Heart right ventricle (tissue), 16 donors: ENCODE data around the gene GALK2. TPM values are rescaled to one million over a fixed set of nuclear protein-coding genes. Genes with fewer than 3 reads are reported as not detected.

Source experiments
- ATAC-seq, 8 donors: fragments of 200-7000 bp; cut with Tn5 transposase; one replicate each; pipeline ENCODE4 v1.9.1; 2020; ENCODE audit warnings: mild to moderate bottlenecking in 8 of 8, moderate library complexity in 8 of 8, moderate number of reproducible peaks in 1 of 8
- DNase-seq, 2 donors: peaks; one replicate each; pipeline ENCODE4 v3.0.0-alpha.2; 2020
- H3K27ac ChIP-seq, 10 donors: fragments of 200-600 bp; sonication (generic) in 2 of 10; one replicate each; pipeline versions ENCODE4 v1.5.0 to v1.8.0; 2020 to 2022; ENCODE audit warnings: mild to moderate bottlenecking in 3 of 10
- H3K27me3 ChIP-seq, 7 donors: fragments of 200-600 bp; one replicate each; pipeline ENCODE4 v1.8.0; 2021 to 2022; ENCODE audit warnings: mild to moderate bottlenecking in 2 of 7
- H3K36me3 ChIP-seq, 9 donors: fragments of 200-600 bp; sonication (generic) in 1 of 9; one replicate each; pipeline versions ENCODE4 v1.5.0 to v1.8.0; 2020 to 2022; ENCODE audit warnings: mild to moderate bottlenecking in 2 of 9
- H3K4me1 ChIP-seq, 9 donors: fragments of 200-600 bp; sonication (generic) in 1 of 9; one replicate each; pipeline versions ENCODE4 v1.5.0 to v1.8.0; 2020 to 2022; ENCODE audit warnings: mild to moderate bottlenecking in 4 of 9
- H3K4me3 ChIP-seq, 10 donors: fragments of 200-600 bp; sonication (generic) in 2 of 10; one replicate each; pipeline versions ENCODE4 v1.5.0 to v1.8.0; 2020 to 2022; ENCODE audit warnings: mild to moderate bottlenecking in 7 of 10, moderate library complexity in 2 of 10
- H3K9me3 ChIP-seq, 11 donors: fragments of 200-600 bp in 10 of 11; sonication (generic) in 2 of 11; one replicate each; pipeline versions ENCODE4 v1.5.0 to v1.8.0; 2013 to 2022; ENCODE audit warnings: mild to moderate bottlenecking in 2 of 11, control low read depth in 1 of 11, moderate library complexity in 1 of 11
- CTCF ChIP-seq, 9 donors: fragments of 200-600 bp; sonication (generic) in 2 of 9; IDR thresholded peaks; one replicate each; pipeline versions ENCODE4 v1.5.0 to v1.8.0; 2021 to 2022; ENCODE audit warnings: antibody characterized with exemption in 9 of 9, mild to moderate bottlenecking in 5 of 9, moderate library complexity in 1 of 9
- WGBS, 2 donors: extraction: QIAGEN DNeasy Blood & Tissue Kit; methylation state at CpG; one replicate each; pipeline ENCODE4 v1.1.7; 2013; ENCODE audit warnings: inconsistent platforms in 1 of 2; 5-methylcytosine and 5-hydroxymethylcytosine counted together
- intact Hi-C, 10 donors: fragments of 100-400 bp; cut with DNase I; formaldehyde crosslinking; loops; one replicate each; pipeline versions ENCODE4 v1.11.1 to v1.14.2; 2022
- polyA plus RNA-seq, 2 donors: library from polyadenylated mRNA; stranded (reverse); fragments of 200-250 nt; gene quantifications; one replicate each; pipeline ENCODE4 v1.2.3, GENCODE V29; 2013
- total RNA-seq, 10 donors: library from RNA; stranded (reverse); fragmentation: NEBNext Ultra II Directional in 3 of 10; extraction: Animal tissue kit (Norgen Biotek cat#: 25700) in 3 of 10; gene quantifications; one replicate each; pipeline versions ENCODE4 v1.2.1 to v1.2.4, GENCODE V29; 2021 to 2023
- donor health status: Arrhythmogenic right ventricular cardiomyopathy.
- donor health status: ischemic (EF 13 %, LVEDD 7.1; RV severe dilation, severe dysfunction).
- donor health status: healthy with polysubstance abuse.
- donor health status: DM: no; HTN: yes; CAD: no.
- donor health status: DM: no; HTN: no; CAD: no.
- donor health status: ischemic (EF 25% LVEDD 6.9; RV normal size, moderate dysfunction).
- donor health status: ischemic (EF 25% LVEDD 5.7; RV mildly dilated, moderate dysfunction).
- donor health status: healthy.
- donor health status: DM: yes; HTN: yes; CAD: no.
- donor health status: Ischemic cardiomyopathy.
- donor health status: ischemic (EF 35%, LVEDD 5.7; RV mildly dilated, moderate dysfunction).
- donor health status: nonischemic (EF 11% LVEDD 7.7; RV severe dilation, severe dysfunction).
- donor health status: DM: yes; HTN: yes; CAD: no.
- donor health status: PGD.
- donor health status: ischemic (EF 29% LVEDD 5.4; RV normal size, mild dysfunction).
- donor health status: nonischemic (EF 23%, LVEDD 6.1; RV moderate dilation, normal function).

The GALK2 gene
- total and polyA plus RNA-seq, 12 donors, result 6.2 to 43.9 (median 35.5) TPM

- TF ChIP-seq CTCF (IDR thresholded peaks at IDR 0.05), result no peak
- peak in 1 of 8 donors; percentile 3 for ATAC-seq
- DNase-seq, result no peak
- Histone ChIP-seq H3K36me3 (peaks cover 0 to 6% (median 0%) of the 10 kb centered on the region in 9 donors), H3K4me3 (peak overlapping the region; percentile 84 to 98 (median 92)), H3K4me1 (peaks cover 2 to 61% (median 43%) of the 10 kb centered on the region in 9 donors), H3K27me3 (no peaks in the 10 kb centered on the region), H3K27ac (peak overlapping the region; percentile 45 to 94 (median 88)), H3K9me3 (no peaks in the 10 kb centered on the region)
- 0 to 1% methylated on average over 7 of the region's 7 CpGs for WGBS, 2 donors
- intact Hi-C loops, result loop anchor here in 4 of 10 donors (5.0 to 10.0 kb wide), 6 partner anchors 107 to 820 kb away; partner anchors contain the start of genes SECISBP2L (in 2 of the 4), DTWD1 (in 1 of the 4), DUT (in 1 of the 4) and EID1 (in 1 of the 4)
These were observed 15.3 kb upstream of the GALK2 start for GRCh38 chr15:49154799-49155109.

- intact Hi-C loops, result loop anchor here in 2 of 10 donors (5.0 to 10.0 kb wide), 4 partner anchors 110 to 820 kb away; partner anchors contain the start of genes DTWD1 (in 1 of the 2), DUT (in 1 of the 2), FAM227B (in 1 of the 2) and FGF7 (in 1 of the 2)
- WGBS, 2 donors, result 0% methylated on average over 46 of the region's 46 CpGs
- peak in 1 of 9 donors; percentile 9 for TF ChIP-seq CTCF (IDR thresholded peaks at IDR 0.05)
- DNase-seq, result peak; percentile 86 to 96
- Histone ChIP-seq H3K9me3 (no peaks in the 10 kb centered on the region), H3K4me1 (peaks cover 2 to 58% (median 41%) of the 10 kb centered on the region in 9 donors), H3K27ac (peak within 1 kb of the TSS; percentile 45 to 94 (median 88)), H3K4me3 (peak within 1 kb of the TSS; percentile 84 to 98 (median 92)), H3K36me3 (peaks cover 0 to 6% (median 0%) of the 10 kb centered on the region in 9 donors), H3K27me3 (no peaks in the 10 kb centered on the region)
- peak; percentile 98 to 99 (median 99) for ATAC-seq
These were observed 14.8 kb upstream of the GALK2 start, which contains the start of gene COPS2 for GRCh38 chr15:49155110-49155833. COPS2 (minus strand) TSS chr15:49155599; CDS start chr15:49155578, 21 bp downstream.

DNA sequence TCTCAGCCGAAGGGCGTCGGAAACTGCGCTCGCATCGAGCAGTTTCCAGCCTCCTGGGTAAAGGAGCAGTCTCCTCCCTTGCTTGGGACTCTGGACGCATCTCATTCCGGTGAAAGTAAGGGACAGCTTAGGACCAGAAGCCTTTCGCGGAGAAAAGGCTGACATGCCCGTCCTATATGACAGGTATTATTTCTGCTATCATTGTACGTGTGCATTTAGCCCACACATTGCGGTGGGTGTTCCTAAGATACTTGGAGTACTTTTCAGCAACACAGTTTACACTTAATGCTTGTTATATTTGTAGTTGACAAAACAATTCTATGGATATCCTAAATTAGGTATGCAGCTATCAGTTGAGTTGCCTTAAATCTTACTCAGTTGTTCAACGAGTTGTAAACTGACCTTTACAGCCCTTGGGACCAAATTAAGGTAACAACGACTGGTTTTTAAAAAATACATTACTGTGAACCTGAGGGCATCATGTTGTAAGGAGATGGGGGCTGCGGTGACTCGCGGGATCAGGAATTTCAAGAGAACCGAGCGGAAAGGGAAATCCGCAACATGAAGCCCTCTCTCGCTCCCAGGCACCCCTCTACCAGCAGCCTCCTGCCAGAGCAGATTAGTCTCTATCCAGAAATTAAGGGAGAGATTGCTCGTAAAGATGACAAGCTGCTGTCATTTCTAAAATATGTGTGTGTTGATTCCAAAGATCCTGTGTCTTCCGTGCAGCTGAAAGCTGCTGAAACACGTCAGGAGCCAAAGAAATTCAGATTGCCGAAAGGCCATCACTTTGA, 14.0 kb upstream of the GALK2 start:
- Histone ChIP-seq H3K9me3 (no peaks in the 10 kb centered on the region), H3K4me1 (peaks cover 2 to 50% (median 38%) of the 10 kb centered on the region in 9 donors), H3K4me3 (peak overlapping the region; percentile 84 to 98 (median 92)), H3K27me3 (no peaks in the 10 kb centered on the region), H3K27ac (peak overlapping the region in 9 of 10 donors; percentile 32 to 94 (median 87)), H3K36me3 (peaks cover 0 to 3% (median 0%) of the 10 kb centered on the region in 9 donors)
- no peak for TF ChIP-seq CTCF (IDR thresholded peaks at IDR 0.05)
- 0% methylated on average over 26 of the region's 26 CpGs for WGBS, 2 donors
- peak in 3 of 8 donors; percentile 1 to 25 (median 24) for ATAC-seq
- intact Hi-C loops, result loop anchor here in 2 of 10 donors (5.0 to 10.0 kb wide), 4 partner anchors 111 to 821 kb away; partner anchors contain the start of genes DTWD1 (in 1 of the 2), DUT (in 1 of the 2), FAM227B (in 1 of the 2) and FGF7 (in 1 of the 2)
- no peak for DNase-seq

DNA sequence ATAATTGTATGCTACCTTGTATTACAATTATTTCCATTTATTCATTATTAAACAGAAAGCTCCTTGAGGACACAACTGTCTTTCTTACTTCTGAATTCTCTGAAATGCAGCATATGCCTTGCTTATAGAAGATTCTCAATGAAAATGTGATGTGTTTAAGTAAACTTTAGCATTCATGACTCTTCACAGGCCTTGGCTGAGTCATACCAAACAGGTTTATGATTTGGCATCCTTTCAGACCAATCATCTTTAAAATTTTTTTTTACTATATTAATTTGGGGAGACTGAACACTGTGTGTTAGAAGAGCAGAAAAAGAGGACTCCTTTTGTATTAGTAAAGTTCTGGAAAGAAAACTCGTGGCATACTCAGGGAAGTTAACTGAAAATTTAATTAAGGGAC, 6.4 kb upstream of the GALK2 start:
- Histone ChIP-seq H3K27ac (no peak overlapping the region), H3K4me3 (no peak overlapping the region), H3K9me3 (no peaks in the 10 kb centered on the region), H3K4me1 (no peaks in the 10 kb centered on the region), H3K36me3 (peaks cover 0 to 20% (median 0%) of the 10 kb centered on the region in 9 donors), H3K27me3 (no peaks in the 10 kb centered on the region)
- WGBS, 2 donors, result 71 to 81% methylated on average over 1 of the region's 1 CpG
- no peak for ATAC-seq
- intact Hi-C loops, result no loop called here
- no peak for DNase-seq
- TF ChIP-seq CTCF (IDR thresholded peaks at IDR 0.05), result no peak
